PC-9 (cell line): ENCODE data around the gene SCYGR2. TPM values are rescaled to one million over a fixed set of nuclear protein-coding genes. Genes with fewer than 3 reads are reported as not detected.
A peak's percentile ranks its signal among the peaks of the same experiment; 100 is the strongest.

Source experiments
- BruUV-seq: library from RNA; stranded (reverse); fragments of 400-500 nt; replicated peaks from 2 replicates; lab custom pipeline; 2021; lab: Mats Ljungman, UMichigan
- CTCF ChIA-PET: fragments of 300-600 bp; sonication (Branson Sonifier 250); formaldehyde crosslinking; loops from one replicate; lab custom pipeline; 2022; ENCODE audit warnings: antibody characterized with exemption; lab: Charles Lee
- POLR2A ChIA-PET: fragments of 300-600 bp; sonication (Branson Sonifier 250); formaldehyde crosslinking; loops from one replicate; lab custom pipeline; 2022; ENCODE audit warnings: antibody characterized with exemption; ENCODE audit not compliant: unreplicated experiment; lab: Charles Lee
- DNase-seq, 2 experiments: peaks; one replicate each; pipeline versions ENCODE4 v3.0.0 to v3.0.0-alpha.2; 2015 to 2022; ENCODE audit warnings: mixed read lengths in 1 of 2
- H2AFZ ChIP-seq: fragments of 200-600 bp; sonication (generic); 2 replicates; pipeline ENCODE4 v1.8.1; 2017; ENCODE audit warnings: antibody characterized with exemption
- H3F3A ChIP-seq: fragments of 200-600 bp; sonication (generic); 2 replicates; pipeline ENCODE4 v1.8.1; 2017; ENCODE audit warnings: antibody characterized with exemption, mild to moderate bottlenecking, low read depth; ENCODE audit not compliant: insufficient read depth
- H3K27ac ChIP-seq: fragments of 200-600 bp; sonication (generic); 2 replicates; pipeline ENCODE4 v1.6.1; 2016; ENCODE audit warnings: mixed run types
- H3K27me3 ChIP-seq: fragments of 200-600 bp; sonication (generic); 2 replicates; pipeline ENCODE4 v1.6.1; 2016; ENCODE audit warnings: low read depth, mixed run types; ENCODE audit not compliant: insufficient read depth
- H3K36me3 ChIP-seq: fragments of 200-600 bp; sonication (generic); 2 replicates; pipeline ENCODE4 v1.6.1; 2016; ENCODE audit warnings: low read depth, mixed run types
- H3K4me1 ChIP-seq: fragments of 200-600 bp; sonication (generic); replicated peaks from 2 replicates; pipeline ENCODE4 v1.6.1; 2016; ENCODE audit warnings: mixed run types; ENCODE audit not compliant: insufficient read depth
- H3K4me2 ChIP-seq: fragments of 200-600 bp; sonication (generic); 2 replicates; pipeline ENCODE4 v1.6.1; 2017; ENCODE audit warnings: mixed run types
- H3K4me3 ChIP-seq: fragments of 200-600 bp; sonication (generic); 2 replicates; pipeline ENCODE4 v1.6.1; 2016; ENCODE audit warnings: mixed run types
- H3K79me2 ChIP-seq: fragments of 200-600 bp; sonication (generic); 2 replicates; pipeline ENCODE4 v1.6.1; 2017; ENCODE audit warnings: low read depth, mixed run types
- H3K9me2 ChIP-seq: fragments of 200-600 bp; sonication (generic); 2 replicates; pipeline ENCODE4 v1.8.1; 2017; ENCODE audit warnings: mild to moderate bottlenecking; ENCODE audit not compliant: insufficient read depth
- H3K9me3 ChIP-seq: fragments of 200-600 bp; sonication (generic); 2 replicates; pipeline ENCODE4 v1.8.1; 2016; ENCODE audit warnings: low read depth; ENCODE audit not compliant: insufficient read depth
- H4K20me1 ChIP-seq: fragments of 200-600 bp; sonication (generic); 2 replicates; pipeline ENCODE4 v1.8.1; 2017; ENCODE audit not compliant: insufficient read depth
- CTCF ChIP-seq: fragments of 200-600 bp; sonication (generic); conservative IDR thresholded peaks from 2 replicates; pipeline ENCODE4 v1.6.1; 2017; ENCODE audit warnings: mixed run types, antibody characterized with exemption, mild to moderate bottlenecking, moderate library complexity
- EZH2 ChIP-seq: fragments of 200-600 bp; sonication (generic); IDR thresholded peaks from 2 replicates; pipeline ENCODE4 v1.8.0; 2017; ENCODE audit warnings: antibody characterized with exemption, low read depth
- intact Hi-C: fragments of 100-400 bp; cut with micrococcal nuclease; formaldehyde crosslinking; loops from one replicate; pipeline ENCODE4 v1.10.0; 2022; ENCODE audit not compliant: unreplicated experiment
- total RNA-seq: library from RNA; stranded (reverse); gene quantifications from 2 replicates; pipeline ENCODE4 v1.2.3, GENCODE V29; 2021

Gene SCYGR2
- total RNA-seq, 1 experiment from 2014 or later: not detected

DNA sequence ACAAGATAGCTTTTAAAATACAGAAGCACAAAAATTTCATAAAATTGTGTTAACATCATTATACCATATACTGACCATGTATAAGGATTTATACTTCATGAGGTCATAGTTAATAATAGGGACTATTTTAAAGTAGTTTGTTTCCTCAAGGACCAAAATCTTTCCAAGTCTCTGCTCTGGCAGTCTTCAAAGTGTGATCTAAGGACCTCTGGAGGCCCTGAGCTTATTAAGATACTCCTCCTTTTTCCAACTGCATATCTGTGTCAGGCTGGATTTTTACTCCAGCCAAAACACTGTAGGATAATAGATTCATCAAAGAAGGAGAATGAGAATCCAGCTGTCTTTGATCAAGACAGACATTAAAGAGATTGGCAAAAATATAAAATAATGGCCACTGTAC lies 1.7 kb upstream of the SCYGR2 start:
- intact Hi-C loops: no loop called here
- no peaks in the 10 kb centered on the region for H3K79me2 ChIP-seq
- POLR2A ChIA-PET: no interaction called here
- no peaks in the 10 kb centered on the region for H3K36me3 ChIP-seq
- BruUV-seq: no TSS peak
- CTCF ChIA-PET: no interaction called here
- no peaks in the 10 kb centered on the region for H3K9me3 ChIP-seq
- no peaks in the 10 kb centered on the region for H3K9me2 ChIP-seq
- no peaks in the 10 kb centered on the region for H3K27me3 ChIP-seq
- no peak overlapping the region for H3K4me2 ChIP-seq
- TF ChIP-seq CTCF (no peak), EZH2 (no peak)
- no peak overlapping the region for H3K4me3 ChIP-seq
- no peaks in the 10 kb centered on the region for H4K20me1 ChIP-seq
- peaks cover 9% of the 10 kb centered on the region for H3K4me1 ChIP-seq
- DNase-seq: no peak
- no peak overlapping the region for H2AFZ ChIP-seq
- no peak overlapping the region for H3K27ac ChIP-seq
- H3F3A ChIP-seq: no peaks in the 10 kb centered on the region

GRCh38 chr2:227597998-227598397 lies 695 bp upstream of the SCYGR2 start:
- H3K4me3 ChIP-seq: no peak overlapping the region
- no peaks in the 10 kb centered on the region for H3F3A ChIP-seq
- no peaks in the 10 kb centered on the region for H3K9me2 ChIP-seq
- intact Hi-C loops: no loop called here
- no TSS peak for BruUV-seq
- peaks cover 9% of the 10 kb centered on the region for H3K4me1 ChIP-seq
- TF ChIP-seq EZH2: no peak
- TF ChIP-seq CTCF: no peak
- H4K20me1 ChIP-seq: no peaks in the 10 kb centered on the region
- DNase-seq: peak; percentile 29 to 74
- no peaks in the 10 kb centered on the region for H3K36me3 ChIP-seq
- 0 out of 2 replicates have a peak overlapping the region, but pooled peaks have one; percentile 7 for H3K27ac ChIP-seq
- CTCF ChIA-PET: no interaction called here
- H3K4me2 ChIP-seq: peak overlapping the region; percentile 5
- POLR2A ChIA-PET: interaction anchor here (0.6 to 0.7 kb wide), 2 partner anchors 93 to 261 kb away, joined by 3 to 7 read pairs; no protein-coding TSS in a partner anchor
- H3K9me3 ChIP-seq: no peaks in the 10 kb centered on the region
- H3K79me2 ChIP-seq: no peaks in the 10 kb centered on the region
- H2AFZ ChIP-seq: no peak overlapping the region
- H3K27me3 ChIP-seq: no peaks in the 10 kb centered on the region

- intact Hi-C loops: no loop called here
- H3K9me3 ChIP-seq: no peaks in the 10 kb centered on the region
- H3K27me3 ChIP-seq: no peaks in the 10 kb centered on the region
- no peaks in the 10 kb centered on the region for H3K9me2 ChIP-seq
- H3K4me1 ChIP-seq: peaks cover 9% of the 10 kb centered on the region
- H3K4me2 ChIP-seq: no peak overlapping the region
- TF ChIP-seq CTCF: no peak
- TF ChIP-seq EZH2: no peak
- no TSS peak for BruUV-seq
- H3K36me3 ChIP-seq: no peaks in the 10 kb centered on the region
- H2AFZ ChIP-seq: no peak overlapping the region
- no peak for DNase-seq
- no peaks in the 10 kb centered on the region for H4K20me1 ChIP-seq
- H3K27ac ChIP-seq: no peak overlapping the region
- CTCF ChIA-PET: no interaction called here
- H3K4me3 ChIP-seq: no peak overlapping the region
- H3K79me2 ChIP-seq: no peaks in the 10 kb centered on the region
- POLR2A ChIA-PET: no interaction called here
- no peaks in the 10 kb centered on the region for H3F3A ChIP-seq
These were observed 3.7 kb downstream of the SCYGR2 start for GRCh38 chr2:227602358-227602757.
